Subcutaneous adipose tissue (tissue), 4 donors: ENCODE measurements around the gene RGS8. TPM values are rescaled to one million over a fixed set of nuclear protein-coding genes. Genes with fewer than 3 reads are reported as not detected.

Source experiments
- CTCF ChIP-seq: fragments of 450-650 bp; IDR thresholded peaks from one replicate; pipeline ENCODE4 v1.5.1; 2016; ENCODE audit warnings: low read depth, mild to moderate bottlenecking, control low read depth, antibody characterized with exemption, moderate library complexity
- total RNA-seq, 4 donors: library from RNA; depleted of rRNA; stranded (reverse); fragments of >200 nt; gene quantifications; one replicate each; pipeline ENCODE4 v1.1.0, GENCODE V29; 2016

Gene RGS8
- total RNA-seq, 4 donors from 2014 or later, result not detected

- no peak for TF ChIP-seq CTCF
Measured at GRCh38 chr1:182658055-182658454, 26.3 kb downstream of the RGS8 start.

GRCh38 chr1:182656842-182657397 lies 27.5 kb downstream of the RGS8 start:
- TF ChIP-seq CTCF, result no peak

- TF ChIP-seq CTCF, result no peak
Measured at GRCh38 chr1:182653986-182654385, 30.4 kb downstream of the RGS8 start.

GRCh38 chr1:182652933-182653332 lies 31.5 kb downstream of the RGS8 start:
- TF ChIP-seq CTCF, result no peak

GRCh38 chr1:182651339-182651724 lies 33.1 kb downstream of the RGS8 start:
- TF ChIP-seq CTCF, result no peak

- TF ChIP-seq CTCF, result no peak
Measured at GRCh38 chr1:182650678-182651338, 33.6 kb downstream of the RGS8 start.

- no peak for TF ChIP-seq CTCF
Measured at GRCh38 chr1:182649041-182649440, 35.3 kb downstream of the RGS8 start.
